ENCODE data around the gene DIAPH3.

DIAPH3 gene

GRCh38 chr13:59674616-59675015, 489.1 kb downstream of the DIAPH3 start (continued):
- TF ChIP-seq, protein P1, sequence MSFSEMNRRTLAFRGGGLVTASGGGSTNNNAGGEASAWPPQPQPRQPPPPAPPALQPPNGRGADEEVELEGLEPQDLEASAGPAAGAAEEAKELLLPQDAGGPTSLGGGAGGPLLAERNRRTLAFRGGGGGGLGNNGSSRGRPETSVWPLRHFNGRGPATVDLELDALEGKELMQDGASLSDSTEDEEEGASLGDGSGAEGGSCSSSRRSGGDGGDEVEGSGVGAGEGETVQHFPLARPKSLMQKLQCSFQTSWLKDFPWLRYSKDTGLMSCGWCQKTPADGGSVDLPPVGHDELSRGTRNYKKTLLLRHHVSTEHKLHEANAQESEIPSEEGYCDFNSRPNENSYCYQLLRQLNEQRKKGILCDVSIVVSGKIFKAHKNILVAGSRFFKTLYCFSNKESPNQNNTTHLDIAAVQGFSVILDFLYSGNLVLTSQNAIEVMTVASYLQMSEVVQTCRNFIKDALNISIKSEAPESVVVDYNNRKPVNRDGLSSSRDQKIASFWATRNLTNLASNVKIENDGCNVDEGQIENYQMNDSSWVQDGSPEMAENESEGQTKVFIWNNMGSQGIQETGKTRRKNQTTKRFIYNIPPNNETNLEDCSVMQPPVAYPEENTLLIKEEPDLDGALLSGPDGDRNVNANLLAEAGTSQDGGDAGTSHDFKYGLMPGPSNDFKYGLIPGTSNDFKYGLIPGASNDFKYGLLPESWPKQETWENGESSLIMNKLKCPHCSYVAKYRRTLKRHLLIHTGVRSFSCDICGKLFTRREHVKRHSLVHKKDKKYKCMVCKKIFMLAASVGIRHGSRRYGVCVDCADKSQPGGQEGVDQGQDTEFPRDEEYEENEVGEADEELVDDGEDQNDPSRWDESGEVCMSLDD (tag by site-specific recombination; IDR thresholded peaks at IDR 0.05), result no peak
- TF ChIP-seq EGR2 (tag by site-specific recombination; IDR thresholded peaks at IDR 0.05; ENCODE audit: low read depth), result no peak

DNA sequence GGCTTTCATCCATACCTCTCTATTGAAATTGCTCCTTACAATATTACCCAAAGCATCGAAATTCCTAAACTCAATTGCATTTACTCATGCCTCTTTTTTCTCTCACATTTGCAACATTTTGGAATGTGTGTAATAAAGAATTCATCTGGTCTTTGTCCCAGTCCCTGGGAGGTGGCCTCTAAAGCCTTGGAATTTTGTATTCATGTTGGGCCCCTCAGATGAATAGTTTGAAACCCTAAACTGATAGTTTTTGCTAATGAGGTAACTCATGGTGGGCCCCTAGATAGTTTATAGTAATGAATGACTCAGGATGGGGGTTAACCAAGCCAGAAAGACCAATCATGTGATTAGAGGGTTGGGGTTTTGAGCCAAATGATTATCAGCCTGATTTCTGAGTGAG, 490.4 kb downstream of the DIAPH3 start:
- Histone ChIP-seq H3K4me3 (ENCODE audit: low read depth, low read length) (no peak overlapping the region), H3K36me3 (ENCODE audit: control insufficient read depth in 2 of 2, insufficient read depth in 1 of 2, low read length in 2 of 2) (no peaks in the 10 kb centered on the region), H3K9me3 (ENCODE audit: control insufficient read depth, insufficient read depth, low read depth, low read length) (no peaks in the 10 kb centered on the region), H3K27ac (ENCODE audit: extremely low read depth, low read depth, low read length) (no peak overlapping the region), H3K4me1 (ENCODE audit: control insufficient read depth, insufficient read depth, low read length) (no peaks in the 10 kb centered on the region)
- TF ChIP-seq PRDM1 (tag by site-specific recombination; IDR thresholded peaks at IDR 0.05), result no peak
- no peak for TF ChIP-seq ZNF530 (tag by site-specific recombination; IDR thresholded peaks at IDR 0.05; ENCODE audit: low read depth)
- TF ChIP-seq ZNF621 (tag by site-specific recombination; IDR thresholded peaks at IDR 0.05), result no peak
- no peak for TF ChIP-seq ZNF449 (tag by site-specific recombination; IDR thresholded peaks at IDR 0.05)
- no peak for TF ChIP-seq ZNF274 (IDR thresholded peaks at IDR 0.05; ENCODE audit: low read length)
- TF ChIP-seq ZNF274 (tag by site-specific recombination; IDR thresholded peaks at IDR 0.05; ENCODE audit: borderline replicate concordance), result no peak
- no peak for TF ChIP-seq ZNF394 (tag by site-specific recombination; IDR thresholded peaks at IDR 0.05; ENCODE audit: borderline replicate concordance)
- TF ChIP-seq ZNF26 (tag by site-specific recombination; IDR thresholded peaks at IDR 0.05), result no peak
- ChIA-PET POLR2A (no interaction called here), CTCF (interaction anchor here (0.6 kb wide), 1 partner anchor 190 kb away, joined by 4 read pairs; no protein-coding TSS in a partner anchor)

DNA sequence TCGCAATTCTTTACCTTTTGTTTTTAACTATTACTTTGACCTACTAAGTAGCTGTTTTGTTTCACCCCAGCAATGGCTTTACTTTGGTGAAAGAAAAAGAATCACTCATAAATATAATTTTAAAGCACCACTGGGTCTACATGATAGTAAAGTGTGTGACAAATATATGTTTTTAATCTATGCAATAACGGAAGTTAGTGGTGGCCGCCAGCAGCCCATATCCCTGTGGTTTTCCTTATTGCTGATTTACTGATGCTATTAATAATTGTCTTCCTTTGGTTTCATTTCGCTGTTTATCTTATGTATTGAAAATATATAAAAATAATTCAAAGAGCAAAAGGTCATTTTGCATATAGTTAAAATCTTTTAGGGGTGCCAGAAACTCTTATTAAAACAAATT, 491.3 kb downstream of the DIAPH3 start:
- CTCF ChIA-PET, result no interaction called here
- H3K4me1 ChIP-seq (ENCODE audit: control insufficient read depth, insufficient read depth, low read length), result no peaks in the 10 kb centered on the region
- H3K36me3 ChIP-seq (ENCODE audit: control insufficient read depth in 2 of 2, insufficient read depth in 1 of 2, low read length in 2 of 2), result no peaks in the 10 kb centered on the region
- POLR2A ChIA-PET, result no interaction called here
- no peaks in the 10 kb centered on the region for H3K9me3 ChIP-seq (ENCODE audit: control insufficient read depth, insufficient read depth, low read depth, low read length)
- no peak overlapping the region for H3K27ac ChIP-seq (ENCODE audit: extremely low read depth, low read depth, low read length)
- no peak overlapping the region for H3K4me3 ChIP-seq (ENCODE audit: low read depth, low read length)
- TF ChIP-seq ZNF645 (tag by site-specific recombination; IDR thresholded peaks at IDR 0.05), result no peak
- no peak for TF ChIP-seq ZNF561 (tag by site-specific recombination; IDR thresholded peaks at IDR 0.05; ENCODE audit: borderline replicate concordance)

GRCh38 chr13:59671881-59672280, 491.8 kb downstream of the DIAPH3 start:
- H3K4me3 ChIP-seq (ENCODE audit: low read depth, low read length), result no peak overlapping the region
- TF ChIP-seq ZNF157 (tag by site-specific recombination; IDR thresholded peaks at IDR 0.05) (no peak), TCF7L2 (IDR thresholded peaks at IDR 0.05; ENCODE audit: borderline replicate concordance, low read depth, low read length) (no peak), ELK4 (IDR thresholded peaks at IDR 0.05; ENCODE audit: borderline replicate concordance, low read depth, low read length) (no peak), SALL2 (tag by site-specific recombination; IDR thresholded peaks at IDR 0.05; ENCODE audit: borderline replicate concordance) (no peak), ZNF544 (tag by site-specific recombination; IDR thresholded peaks at IDR 0.05) (no peak), ZNF292 (tag by site-specific recombination; IDR thresholded peaks at IDR 0.05; ENCODE audit: borderline replicate concordance, low read depth) (no peak), ZBTB8A (tag by site-specific recombination; IDR thresholded peaks at IDR 0.05) (no peak), SCRT1 (tag by site-specific recombination; IDR thresholded peaks at IDR 0.05; ENCODE audit: borderline replicate concordance) (no peak), ZNF350 (tag by site-specific recombination; IDR thresholded peaks at IDR 0.05) (no peak)
- H3K9me3 ChIP-seq (ENCODE audit: control insufficient read depth, insufficient read depth, low read depth, low read length), result no peaks in the 10 kb centered on the region
- no peak overlapping the region for H3K27ac ChIP-seq (ENCODE audit: extremely low read depth, low read depth, low read length)
- CTCF ChIA-PET, result interaction anchor here (0.7 kb wide), 2 partner anchors 320 to 805 kb away, joined by 3 to 4 read pairs; no protein-coding TSS in a partner anchor
- POLR2A ChIA-PET, result no interaction called here
- H3K4me1 ChIP-seq (ENCODE audit: control insufficient read depth, insufficient read depth, low read length), result no peaks in the 10 kb centered on the region
- H3K36me3 ChIP-seq (ENCODE audit: control insufficient read depth in 2 of 2, insufficient read depth in 1 of 2, low read length in 2 of 2), result no peaks in the 10 kb centered on the region
